ENCODE measurements around the gene EFNA4.

DNA sequence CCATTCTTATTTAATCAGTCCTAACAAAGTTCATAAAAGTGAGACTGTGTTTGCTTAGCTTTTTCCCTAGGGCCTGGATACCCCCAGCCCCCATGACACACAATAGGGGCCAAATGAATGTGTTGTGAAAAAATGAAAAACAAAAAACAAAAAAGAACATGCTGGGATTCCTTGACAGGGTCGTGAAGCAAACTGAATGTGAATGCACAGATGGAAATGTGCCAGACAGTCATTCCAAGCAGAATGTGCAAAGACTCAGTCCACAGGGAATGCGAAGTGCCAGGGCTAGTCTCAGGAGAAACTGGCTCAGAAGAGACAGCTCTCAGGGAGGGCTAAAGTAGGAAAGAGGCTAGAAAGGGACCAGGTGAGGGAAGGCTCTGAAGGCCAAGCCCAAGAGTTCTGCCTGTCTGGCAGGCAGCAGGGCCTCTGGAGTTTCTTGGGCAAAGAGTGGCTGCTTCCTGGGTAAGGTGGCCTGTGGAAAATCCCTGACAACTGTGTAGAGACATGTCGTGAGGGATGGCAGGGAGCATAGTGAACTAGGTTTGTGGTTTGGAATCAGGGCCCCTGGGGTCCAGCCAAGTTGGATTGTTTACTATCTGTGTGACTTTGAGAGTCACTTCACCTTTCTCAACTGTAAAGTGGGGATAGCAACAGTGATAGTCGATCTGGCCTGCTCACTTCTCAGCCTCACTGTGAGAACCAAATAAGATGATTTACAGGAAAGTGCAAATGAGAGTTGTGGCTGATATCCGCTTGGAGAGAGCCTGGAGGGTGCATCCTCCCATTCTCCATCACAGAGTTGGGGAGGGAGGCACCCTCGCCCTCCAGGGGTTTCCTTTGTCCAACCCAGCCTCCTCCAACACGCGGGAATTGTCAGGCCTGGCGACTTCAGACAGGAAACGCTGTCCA, 13.6 kb upstream of the EFNA4 start:
- TF ChIP-seq, protein P1, sequence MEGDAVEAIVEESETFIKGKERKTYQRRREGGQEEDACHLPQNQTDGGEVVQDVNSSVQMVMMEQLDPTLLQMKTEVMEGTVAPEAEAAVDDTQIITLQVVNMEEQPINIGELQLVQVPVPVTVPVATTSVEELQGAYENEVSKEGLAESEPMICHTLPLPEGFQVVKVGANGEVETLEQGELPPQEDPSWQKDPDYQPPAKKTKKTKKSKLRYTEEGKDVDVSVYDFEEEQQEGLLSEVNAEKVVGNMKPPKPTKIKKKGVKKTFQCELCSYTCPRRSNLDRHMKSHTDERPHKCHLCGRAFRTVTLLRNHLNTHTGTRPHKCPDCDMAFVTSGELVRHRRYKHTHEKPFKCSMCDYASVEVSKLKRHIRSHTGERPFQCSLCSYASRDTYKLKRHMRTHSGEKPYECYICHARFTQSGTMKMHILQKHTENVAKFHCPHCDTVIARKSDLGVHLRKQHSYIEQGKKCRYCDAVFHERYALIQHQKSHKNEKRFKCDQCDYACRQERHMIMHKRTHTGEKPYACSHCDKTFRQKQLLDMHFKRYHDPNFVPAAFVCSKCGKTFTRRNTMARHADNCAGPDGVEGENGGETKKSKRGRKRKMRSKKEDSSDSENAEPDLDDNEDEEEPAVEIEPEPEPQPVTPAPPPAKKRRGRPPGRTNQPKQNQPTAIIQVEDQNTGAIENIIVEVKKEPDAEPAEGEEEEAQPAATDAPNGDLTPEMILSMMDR (tag by site-specific recombination; IDR thresholded peaks at IDR 0.05) = no peak
- TF ChIP-seq, protein P2, sequence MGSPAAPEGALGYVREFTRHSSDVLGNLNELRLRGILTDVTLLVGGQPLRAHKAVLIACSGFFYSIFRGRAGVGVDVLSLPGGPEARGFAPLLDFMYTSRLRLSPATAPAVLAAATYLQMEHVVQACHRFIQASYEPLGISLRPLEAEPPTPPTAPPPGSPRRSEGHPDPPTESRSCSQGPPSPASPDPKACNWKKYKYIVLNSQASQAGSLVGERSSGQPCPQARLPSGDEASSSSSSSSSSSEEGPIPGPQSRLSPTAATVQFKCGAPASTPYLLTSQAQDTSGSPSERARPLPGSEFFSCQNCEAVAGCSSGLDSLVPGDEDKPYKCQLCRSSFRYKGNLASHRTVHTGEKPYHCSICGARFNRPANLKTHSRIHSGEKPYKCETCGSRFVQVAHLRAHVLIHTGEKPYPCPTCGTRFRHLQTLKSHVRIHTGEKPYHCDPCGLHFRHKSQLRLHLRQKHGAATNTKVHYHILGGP (tag by site-specific recombination; IDR thresholded peaks at IDR 0.05) = no peak
- no peak for TF ChIP-seq ZNF311 (tag by site-specific recombination; IDR thresholded peaks at IDR 0.05; ENCODE audit: borderline replicate concordance)
- no peak; the same call in 1 of the 2 replicates for TF ChIP-seq ZNF24 (tag by site-specific recombination; IDR thresholded peaks at IDR 0.05)
- TF ChIP-seq ZNF707 (tag by site-specific recombination; IDR thresholded peaks at IDR 0.05) = no peak
- TF ChIP-seq, protein P3, sequence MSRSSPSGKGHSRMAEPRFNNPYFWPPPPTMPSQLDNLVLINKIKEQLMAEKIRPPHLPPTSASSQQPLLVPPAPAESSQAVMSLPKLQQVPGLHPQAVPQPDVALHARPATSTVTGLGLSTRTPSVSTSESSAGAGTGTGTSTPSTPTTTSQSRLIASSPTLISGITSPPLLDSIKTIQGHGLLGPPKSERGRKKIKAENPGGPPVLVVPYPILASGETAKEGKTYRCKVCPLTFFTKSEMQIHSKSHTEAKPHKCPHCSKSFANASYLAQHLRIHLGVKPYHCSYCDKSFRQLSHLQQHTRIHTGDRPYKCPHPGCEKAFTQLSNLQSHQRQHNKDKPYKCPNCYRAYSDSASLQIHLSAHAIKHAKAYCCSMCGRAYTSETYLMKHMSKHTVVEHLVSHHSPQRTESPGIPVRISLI (tag by site-specific recombination; IDR thresholded peaks at IDR 0.05) = no peak
- TF ChIP-seq, protein P4, sequence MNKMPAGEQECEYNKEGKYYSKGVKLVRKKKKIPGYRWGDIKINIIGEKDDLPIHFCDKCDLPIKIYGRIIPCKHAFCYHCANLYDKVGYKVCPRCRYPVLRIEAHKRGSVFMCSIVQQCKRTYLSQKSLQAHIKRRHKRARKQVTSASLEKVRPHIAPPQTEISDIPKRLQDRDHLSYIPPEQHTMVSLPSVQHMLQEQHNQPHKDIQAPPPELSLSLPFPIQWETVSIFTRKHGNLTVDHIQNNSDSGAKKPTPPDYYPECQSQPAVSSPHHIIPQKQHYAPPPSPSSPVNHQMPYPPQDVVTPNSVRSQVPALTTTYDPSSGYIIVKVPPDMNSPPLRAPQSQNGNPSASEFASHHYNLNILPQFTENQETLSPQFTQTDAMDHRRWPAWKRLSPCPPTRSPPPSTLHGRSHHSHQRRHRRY (tag by site-specific recombination; IDR thresholded peaks at IDR 0.05) = no peak
- TF ChIP-seq, protein P5, sequence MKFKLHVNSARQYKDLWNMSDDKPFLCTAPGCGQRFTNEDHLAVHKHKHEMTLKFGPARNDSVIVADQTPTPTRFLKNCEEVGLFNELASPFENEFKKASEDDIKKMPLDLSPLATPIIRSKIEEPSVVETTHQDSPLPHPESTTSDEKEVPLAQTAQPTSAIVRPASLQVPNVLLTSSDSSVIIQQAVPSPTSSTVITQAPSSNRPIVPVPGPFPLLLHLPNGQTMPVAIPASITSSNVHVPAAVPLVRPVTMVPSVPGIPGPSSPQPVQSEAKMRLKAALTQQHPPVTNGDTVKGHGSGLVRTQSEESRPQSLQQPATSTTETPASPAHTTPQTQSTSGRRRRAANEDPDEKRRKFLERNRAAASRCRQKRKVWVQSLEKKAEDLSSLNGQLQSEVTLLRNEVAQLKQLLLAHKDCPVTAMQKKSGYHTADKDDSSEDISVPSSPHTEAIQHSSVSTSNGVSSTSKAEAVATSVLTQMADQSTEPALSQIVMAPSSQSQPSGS (tag by site-specific recombination; IDR thresholded peaks at IDR 0.05; ENCODE audit: low read depth) = no peak
- no peak for TF ChIP-seq SP2 (tag by site-specific recombination; IDR thresholded peaks at IDR 0.05)
- TF ChIP-seq, protein P6, sequence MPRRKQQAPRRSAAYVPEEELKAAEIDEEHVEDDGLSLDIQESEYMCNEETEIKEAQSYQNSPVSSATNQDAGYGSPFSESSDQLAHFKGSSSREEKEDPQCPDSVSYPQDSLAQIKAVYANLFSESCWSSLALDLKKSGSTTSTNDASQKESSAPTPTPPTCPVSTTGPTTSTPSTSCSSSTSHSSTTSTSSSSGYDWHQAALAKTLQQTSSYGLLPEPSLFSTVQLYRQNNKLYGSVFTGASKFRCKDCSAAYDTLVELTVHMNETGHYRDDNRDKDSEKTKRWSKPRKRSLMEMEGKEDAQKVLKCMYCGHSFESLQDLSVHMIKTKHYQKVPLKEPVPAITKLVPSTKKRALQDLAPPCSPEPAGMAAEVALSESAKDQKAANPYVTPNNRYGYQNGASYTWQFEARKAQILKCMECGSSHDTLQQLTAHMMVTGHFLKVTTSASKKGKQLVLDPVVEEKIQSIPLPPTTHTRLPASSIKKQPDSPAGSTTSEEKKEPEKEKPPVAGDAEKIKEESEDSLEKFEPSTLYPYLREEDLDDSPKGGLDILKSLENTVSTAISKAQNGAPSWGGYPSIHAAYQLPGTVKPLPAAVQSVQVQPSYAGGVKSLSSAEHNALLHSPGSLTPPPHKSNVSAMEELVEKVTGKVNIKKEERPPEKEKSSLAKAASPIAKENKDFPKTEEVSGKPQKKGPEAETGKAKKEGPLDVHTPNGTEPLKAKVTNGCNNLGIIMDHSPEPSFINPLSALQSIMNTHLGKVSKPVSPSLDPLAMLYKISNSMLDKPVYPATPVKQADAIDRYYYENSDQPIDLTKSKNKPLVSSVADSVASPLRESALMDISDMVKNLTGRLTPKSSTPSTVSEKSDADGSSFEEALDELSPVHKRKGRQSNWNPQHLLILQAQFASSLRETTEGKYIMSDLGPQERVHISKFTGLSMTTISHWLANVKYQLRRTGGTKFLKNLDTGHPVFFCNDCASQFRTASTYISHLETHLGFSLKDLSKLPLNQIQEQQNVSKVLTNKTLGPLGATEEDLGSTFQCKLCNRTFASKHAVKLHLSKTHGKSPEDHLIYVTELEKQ (tag by site-specific recombination; IDR thresholded peaks at IDR 0.05; ENCODE audit: borderline replicate concordance) = no peak
